ENCODE results near the gene THOC5. TPM values are rescaled to one million over a fixed set of nuclear protein-coding genes. Genes with fewer than 3 reads are reported as not detected.

THOC5 gene
- total and polyA plus RNA-seq, 2 experiments from 2014 or later: 24.6 to 53.4 TPM

DNA sequence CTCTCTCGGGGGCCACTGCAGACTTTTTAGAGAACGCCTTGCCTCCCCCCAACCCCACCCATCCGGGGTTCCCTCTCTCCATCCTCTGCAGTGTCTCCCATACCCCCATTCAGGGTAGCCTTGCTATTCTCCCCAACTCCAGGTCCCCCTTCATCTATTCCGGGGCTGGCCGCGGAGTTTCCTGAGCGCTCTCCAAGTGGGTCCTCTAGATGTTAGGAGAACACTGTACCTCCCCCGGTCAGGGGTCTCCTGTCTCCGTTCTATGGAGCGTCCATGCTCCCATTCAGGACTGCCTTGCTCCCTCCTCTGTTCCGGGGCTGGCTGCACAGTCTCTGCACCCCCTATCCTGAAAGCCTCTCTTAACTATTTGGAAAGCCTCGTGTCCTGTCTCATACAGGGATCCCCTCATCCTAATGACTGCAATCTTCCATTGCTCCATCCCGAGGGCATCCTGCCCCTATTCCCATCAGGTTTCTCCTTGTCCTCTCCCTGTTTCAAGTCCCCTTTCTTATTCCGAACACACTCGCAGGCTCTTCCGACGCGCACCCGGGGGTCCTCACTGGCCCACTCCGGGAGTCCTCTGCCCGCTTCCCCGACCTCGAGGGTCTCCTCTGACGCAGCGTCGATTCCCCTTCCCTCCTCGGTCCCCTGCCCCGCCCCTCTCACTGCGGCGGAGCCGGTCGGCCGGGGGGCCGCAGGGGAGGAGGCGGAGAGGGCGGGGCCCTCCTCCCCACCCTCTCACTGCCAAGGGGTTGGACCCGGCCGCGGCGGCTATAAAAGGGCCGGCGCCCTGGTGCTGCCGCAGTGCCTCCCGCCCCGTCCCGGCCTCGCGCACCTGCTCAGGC, 73.9 kb downstream of the THOC5 start, which contains the start of gene NEFH:
Gene NEFH (plus strand): TSS at position 802 of the 845 bp plus-strand sequence. CDS start 45 bp downstream, outside the sequence.
- peak within 1 kb of the TSS; percentile 94 for H2AFZ ChIP-seq
- peak within 1 kb of the TSS; percentile 65 for H3K4me3 ChIP-seq
- Mint-ChIP-seq H3K4me1 (peaks cover 41% of the 10 kb centered on the region), H3K27me3 (ENCODE audit: insufficient read depth, low read depth, poor library complexity) (peaks cover 62% of the 10 kb centered on the region), H3K4me3 (peak within 1 kb of the TSS; percentile 80), H3K36me3 (ENCODE audit: low read depth) (peaks cover 7% of the 10 kb centered on the region; the same call in 2 of the 3 replicates), H3K9me3 (peaks cover 10% of the 10 kb centered on the region; the same call in 2 of the 3 replicates), H3K27ac (no peak within 1 kb of the TSS)
- no peaks in the 10 kb centered on the region; the same call in 1 of the 2 replicates for H4K20me1 ChIP-seq (replicated peaks; ENCODE audit: insufficient read depth)
- H3F3A ChIP-seq (replicated peaks; ENCODE audit: low read depth): peaks cover 7% of the 10 kb centered on the region; the same call in 1 of the 2 replicates
- no peak within 1 kb of the TSS for H3K27ac ChIP-seq (ENCODE audit: low read depth)
- H3K27me3 ChIP-seq (ENCODE audit: insufficient read depth): peaks cover 56% of the 10 kb centered on the region
- peak within 1 kb of the TSS; percentile 87 for H3K4me2 ChIP-seq
- H3K4me1 ChIP-seq (ENCODE audit: insufficient read depth): peaks cover 28% of the 10 kb centered on the region
- H3K9me2 ChIP-seq (ENCODE audit: insufficient read depth): no peaks in the 10 kb centered on the region
- no peaks in the 10 kb centered on the region for H3K79me2 ChIP-seq (replicated peaks; ENCODE audit: insufficient read depth)
- peak; percentile 42 for ATAC-seq
- DNase-seq (ENCODE audit: low spot score): peak; percentile 48
- no peaks in the 10 kb centered on the region for H3K36me3 ChIP-seq (ENCODE audit: insufficient read depth)
- TF ChIP-seq NANOG (IDR thresholded peaks at IDR 0.05; ENCODE audit: borderline replicate concordance) (no peak), EZH2 (IDR thresholded peaks at IDR 0.05; ENCODE audit: low read depth, unreplicated experiment) (peak; percentile 36)

GRCh38 chr22:29478326-29479276, 75.0 kb downstream of the THOC5 start:
- H3K27me3 Mint-ChIP-seq (ENCODE audit: insufficient read depth, low read depth, poor library complexity): peaks cover 65% of the 10 kb centered on the region
- Histone ChIP-seq H3K4me2 (peak overlapping the region; percentile 87), H4K20me1 (replicated peaks; ENCODE audit: insufficient read depth) (no peaks in the 10 kb centered on the region; the same call in 1 of the 2 replicates), H3K9me2 (ENCODE audit: insufficient read depth) (no peaks in the 10 kb centered on the region), H3K4me3 (peak overlapping the region; percentile 65), H3K79me2 (replicated peaks; ENCODE audit: insufficient read depth) (no peaks in the 10 kb centered on the region), H3K36me3 (ENCODE audit: insufficient read depth) (no peaks in the 10 kb centered on the region), H3K27ac (ENCODE audit: low read depth) (no peak overlapping the region), H3F3A (replicated peaks; ENCODE audit: low read depth) (peaks cover 7% of the 10 kb centered on the region; the same call in 1 of the 2 replicates), H3K4me1 (ENCODE audit: insufficient read depth) (peaks cover 28% of the 10 kb centered on the region), H2AFZ (no peak overlapping the region), H3K27me3 (ENCODE audit: insufficient read depth) (peaks cover 56% of the 10 kb centered on the region)
- no peak overlapping the region for H3K27ac Mint-ChIP-seq
- ATAC-seq (peak; percentile 22), DNase-seq (ENCODE audit: low spot score) (peak; percentile 71)
- H3K9me3 Mint-ChIP-seq: peaks cover 10% of the 10 kb centered on the region; the same call in 2 of the 3 replicates
- H3K36me3 Mint-ChIP-seq (ENCODE audit: low read depth): peaks cover 7% of the 10 kb centered on the region; the same call in 2 of the 3 replicates
- TF ChIP-seq CREB1 (CRISPR knock-in tag; IDR thresholded peaks at IDR 0.05; ENCODE audit: low read depth) (no peak), STAT1 (IDR thresholded peaks at IDR 0.05; ENCODE audit: unreplicated experiment) (no peak), NANOG (IDR thresholded peaks at IDR 0.05; ENCODE audit: borderline replicate concordance) (no peak)
- TF ChIP-seq, protein P1, sequence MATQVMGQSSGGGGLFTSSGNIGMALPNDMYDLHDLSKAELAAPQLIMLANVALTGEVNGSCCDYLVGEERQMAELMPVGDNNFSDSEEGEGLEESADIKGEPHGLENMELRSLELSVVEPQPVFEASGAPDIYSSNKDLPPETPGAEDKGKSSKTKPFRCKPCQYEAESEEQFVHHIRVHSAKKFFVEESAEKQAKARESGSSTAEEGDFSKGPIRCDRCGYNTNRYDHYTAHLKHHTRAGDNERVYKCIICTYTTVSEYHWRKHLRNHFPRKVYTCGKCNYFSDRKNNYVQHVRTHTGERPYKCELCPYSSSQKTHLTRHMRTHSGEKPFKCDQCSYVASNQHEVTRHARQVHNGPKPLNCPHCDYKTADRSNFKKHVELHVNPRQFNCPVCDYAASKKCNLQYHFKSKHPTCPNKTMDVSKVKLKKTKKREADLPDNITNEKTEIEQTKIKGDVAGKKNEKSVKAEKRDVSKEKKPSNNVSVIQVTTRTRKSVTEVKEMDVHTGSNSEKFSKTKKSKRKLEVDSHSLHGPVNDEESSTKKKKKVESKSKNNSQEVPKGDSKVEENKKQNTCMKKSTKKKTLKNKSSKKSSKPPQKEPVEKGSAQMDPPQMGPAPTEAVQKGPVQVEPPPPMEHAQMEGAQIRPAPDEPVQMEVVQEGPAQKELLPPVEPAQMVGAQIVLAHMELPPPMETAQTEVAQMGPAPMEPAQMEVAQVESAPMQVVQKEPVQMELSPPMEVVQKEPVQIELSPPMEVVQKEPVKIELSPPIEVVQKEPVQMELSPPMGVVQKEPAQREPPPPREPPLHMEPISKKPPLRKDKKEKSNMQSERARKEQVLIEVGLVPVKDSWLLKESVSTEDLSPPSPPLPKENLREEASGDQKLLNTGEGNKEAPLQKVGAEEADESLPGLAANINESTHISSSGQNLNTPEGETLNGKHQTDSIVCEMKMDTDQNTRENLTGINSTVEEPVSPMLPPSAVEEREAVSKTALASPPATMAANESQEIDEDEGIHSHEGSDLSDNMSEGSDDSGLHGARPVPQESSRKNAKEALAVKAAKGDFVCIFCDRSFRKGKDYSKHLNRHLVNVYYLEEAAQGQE (IDR thresholded peaks at IDR 0.05; ENCODE audit: unreplicated experiment): peak; percentile 88
- peaks cover 41% of the 10 kb centered on the region for H3K4me1 Mint-ChIP-seq
- peak overlapping the region; percentile 68 for H3K4me3 Mint-ChIP-seq
